Loucy (cell line): Measurements from ENCODE around the gene ACAA1.

Experiments used
- H2AFZ ChIP-seq: fragments of 200-600 bp; sonication (generic); 2 replicates; pipeline ENCODE4 v1.6.0; 2016; ENCODE audit warnings: antibody characterized with exemption, mild to moderate bottlenecking, low read length, moderate library complexity
- H3F3A ChIP-seq: fragments of 200-600 bp; 2 replicates; pipeline ENCODE4 v1.6.0; 2016; ENCODE audit warnings: antibody characterized with exemption, low read depth, mild to moderate bottlenecking
- H3K27me3 ChIP-seq: fragments of 200-600 bp; sonication (generic); 2 replicates; pipeline ENCODE4 v1.6.1; 2014; ENCODE audit warnings: low read length, mild to moderate bottlenecking; ENCODE audit not compliant: insufficient read depth, poor library complexity, severe bottlenecking
- H3K36me3 ChIP-seq: fragments of 200-600 bp; sonication (generic); 2 replicates; pipeline ENCODE4 v1.6.1; 2016; ENCODE audit warnings: low read length; ENCODE audit not compliant: insufficient read depth
- H3K4me1 ChIP-seq: fragments of 200-600 bp; sonication (generic); 2 replicates; pipeline ENCODE4 v1.5.1; 2014; ENCODE audit warnings: low read length, mild to moderate bottlenecking; ENCODE audit not compliant: insufficient read depth, poor library complexity, severe bottlenecking
- H3K4me2 ChIP-seq: fragments of 200-600 bp; sonication (generic); 2 replicates; pipeline ENCODE4 v1.6.0; 2014; ENCODE audit warnings: antibody characterized with exemption, low read length, low read depth, mild to moderate bottlenecking; ENCODE audit not compliant: poor library complexity, severe bottlenecking
- H3K4me3 ChIP-seq: fragments of 200-600 bp; sonication (generic); 2 replicates; pipeline ENCODE4 v1.5.1; 2014; ENCODE audit warnings: low read length, mild to moderate bottlenecking, mixed read lengths; ENCODE audit not compliant: poor library complexity, severe bottlenecking
- H3K79me2 ChIP-seq: fragments of 200-600 bp; sonication (generic); 2 replicates; pipeline ENCODE4 v1.6.1; 2014; ENCODE audit warnings: low read length; ENCODE audit not compliant: insufficient read depth
- H3K9ac ChIP-seq: fragments of 200-600 bp; sonication (generic); 2 replicates; pipeline ENCODE4 v1.6.0; 2014; ENCODE audit warnings: mild to moderate bottlenecking, low read depth, low read length, moderate library complexity; ENCODE audit not compliant: poor library complexity, severe bottlenecking
- H3K9me2 ChIP-seq: fragments of 200-600 bp; sonication (generic); replicated peaks from 2 replicates; pipeline ENCODE4 v1.6.1; 2016; ENCODE audit warnings: low read depth, low read length, mixed read lengths
- H3K9me3 ChIP-seq: fragments of 200-600 bp; sonication (generic); 2 replicates; pipeline ENCODE4 v1.6.1; 2014; ENCODE audit warnings: mild to moderate bottlenecking, antibody characterized with exemption, low read length, low read depth; ENCODE audit not compliant: insufficient read depth
- H4K20me1 ChIP-seq: fragments of 200-600 bp; sonication (generic); 2 replicates; pipeline ENCODE4 v1.6.0; 2014; ENCODE audit warnings: antibody characterized with exemption, low read length, mild to moderate bottlenecking; ENCODE audit not compliant: insufficient read depth, poor library complexity, severe bottlenecking
- CTCF ChIP-seq: fragments of 200-600 bp; sonication (generic); conservative IDR thresholded peaks from 2 replicates; pipeline ENCODE4 v1.5.1; 2014; ENCODE audit warnings: mild to moderate bottlenecking, antibody characterized with exemption, low read length
- EZH2phosphoT487 ChIP-seq: fragments of 200-600 bp; IDR thresholded peaks from 2 replicates; pipeline ENCODE4 v1.6.1; 2018; ENCODE audit warnings: antibody characterized with exemption, mild to moderate bottlenecking, moderate library complexity, borderline replicate concordance

ACAA1 gene

GRCh38 chr3:38143511-38143910 lies 6.6 kb upstream of the ACAA1 start:
- no peak overlapping the region for H3K4me2 ChIP-seq
- no peak overlapping the region for H3K9ac ChIP-seq
- H2AFZ ChIP-seq: no peak overlapping the region
- H3F3A ChIP-seq: no peaks in the 10 kb centered on the region
- H3K27me3 ChIP-seq: no peaks in the 10 kb centered on the region
- H3K4me3 ChIP-seq: no peak overlapping the region
- no peaks in the 10 kb centered on the region for H3K36me3 ChIP-seq
- peaks cover 28% of the 10 kb centered on the region for H3K79me2 ChIP-seq
- TF ChIP-seq CTCF: no peak
- H3K9me2 ChIP-seq: no peaks in the 10 kb centered on the region
- H3K9me3 ChIP-seq: peaks cover 12% of the 10 kb centered on the region; the same call in 1 of the 2 replicates
- peaks cover 16% of the 10 kb centered on the region for H3K4me1 ChIP-seq
- H4K20me1 ChIP-seq: peaks cover 10% of the 10 kb centered on the region

- peaks cover 32% of the 10 kb centered on the region for H3K79me2 ChIP-seq
- no peak overlapping the region for H3K4me3 ChIP-seq
- no peaks in the 10 kb centered on the region for H3K27me3 ChIP-seq
- H2AFZ ChIP-seq: no peak overlapping the region
- H3F3A ChIP-seq: no peaks in the 10 kb centered on the region
- H3K4me1 ChIP-seq: peaks cover 20% of the 10 kb centered on the region
- H3K36me3 ChIP-seq: no peaks in the 10 kb centered on the region
- H4K20me1 ChIP-seq: peaks cover 10% of the 10 kb centered on the region
- H3K9me3 ChIP-seq: peaks cover 12% of the 10 kb centered on the region; the same call in 1 of the 2 replicates
- H3K9me2 ChIP-seq: no peaks in the 10 kb centered on the region
- H3K9ac ChIP-seq: no peak overlapping the region
- no peak overlapping the region for H3K4me2 ChIP-seq
- TF ChIP-seq CTCF (no peak), EZH2phosphoT487 (no peak)
Observed at GRCh38 chr3:38142959-38143358, 6.0 kb upstream of the ACAA1 start.

GRCh38 chr3:38141952-38142273 lies 5.0 kb upstream of the ACAA1 start:
- peaks cover 11% of the 10 kb centered on the region; the same call in 1 of the 2 replicates for H3K9me3 ChIP-seq
- no peak overlapping the region for H3K4me2 ChIP-seq
- H3K4me3 ChIP-seq: no peak overlapping the region
- H3K9me2 ChIP-seq: no peaks in the 10 kb centered on the region
- H4K20me1 ChIP-seq: peaks cover 10% of the 10 kb centered on the region
- H3K9ac ChIP-seq: no peak overlapping the region
- no peaks in the 10 kb centered on the region for H3F3A ChIP-seq
- TF ChIP-seq EZH2phosphoT487 (no peak), CTCF (no peak)
- H3K27me3 ChIP-seq: no peaks in the 10 kb centered on the region
- no peak overlapping the region for H2AFZ ChIP-seq
- peaks cover 34% of the 10 kb centered on the region for H3K79me2 ChIP-seq
- H3K36me3 ChIP-seq: no peaks in the 10 kb centered on the region
- peaks cover 27% of the 10 kb centered on the region for H3K4me1 ChIP-seq
